Putamen (tissue), 1 donor: ENCODE measurements around the gene MGAT4B.

Experiments used
- DNase-seq: peaks from one replicate; pipeline ENCODE4 v3.0.0-alpha.2; 2016; ENCODE audit warnings: low spot score

MGAT4B gene

GRCh38 chr5:179805529-179806249 lies 977 bp downstream of the MGAT4B start:
- DNase-seq = no peak

- DNase-seq = no peak
These were observed 1.6 kb downstream of the MGAT4B start for GRCh38 chr5:179805070-179805528.

GRCh38 chr5:179804555-179804947 lies 2.1 kb downstream of the MGAT4B start:
- DNase-seq = no peak

GRCh38 chr5:179803651-179804554 lies 2.8 kb downstream of the MGAT4B start:
- no peak for DNase-seq

GRCh38 chr5:179802950-179803562 lies 3.6 kb downstream of the MGAT4B start:
- no peak for DNase-seq

- DNase-seq = no peak
These were observed 4.3 kb downstream of the MGAT4B start for GRCh38 chr5:179802207-179802883.

GRCh38 chr5:179801304-179802206 lies 5.1 kb downstream of the MGAT4B start:
- DNase-seq = no peak

- DNase-seq = no peak
These were observed 5.9 kb downstream of the MGAT4B start for GRCh38 chr5:179800696-179801201.

GRCh38 chr5:179800071-179800695 lies 6.5 kb downstream of the MGAT4B start:
- DNase-seq = no peak

GRCh38 chr5:179799644-179799973 lies 7.1 kb downstream of the MGAT4B start:
- no peak for DNase-seq

GRCh38 chr5:179798771-179799643 lies 7.7 kb downstream of the MGAT4B start:
- DNase-seq = no peak

- no peak for DNase-seq
These were observed 8.4 kb downstream of the MGAT4B start for GRCh38 chr5:179798144-179798770.

- DNase-seq = no peak
These were observed 8.9 kb downstream of the MGAT4B start for GRCh38 chr5:179797741-179798140.

GRCh38 chr5:179796877-179797608 lies 9.6 kb downstream of the MGAT4B start:
- DNase-seq = no peak

- peak; percentile 73 for DNase-seq
These were observed 10.5 kb downstream of the MGAT4B start for GRCh38 chr5:179795863-179796833.

- no peak for DNase-seq
These were observed 11.4 kb downstream of the MGAT4B start for GRCh38 chr5:179795049-179795862.
